OCI-LY1 (cell line): ENCODE data around the gene ZBTB38.
A peak's percentile ranks its signal among the peaks of the same experiment; 100 is the strongest.

Source experiments
- H2AFZ ChIP-seq: fragments of 200-600 bp; sonication (generic), shearing (Covaris generic); 2 replicates; pipeline ENCODE4 v1.6.0; 2014; ENCODE audit warnings: antibody characterized with exemption, mild to moderate bottlenecking, low read length
- H3F3A ChIP-seq: fragments of 200-600 bp; sonication (generic), shearing (Covaris generic); 2 replicates; pipeline ENCODE4 v1.6.0; 2014; ENCODE audit warnings: mild to moderate bottlenecking, antibody characterized with exemption, low read length, moderate library complexity; ENCODE audit not compliant: insufficient read depth
- H3K27ac ChIP-seq: fragments of 200-600 bp; sonication (generic); 2 replicates; pipeline ENCODE4 v1.5.1; 2014; ENCODE audit warnings: low read length, mixed run types, mild to moderate bottlenecking, low read depth; ENCODE audit not compliant: poor library complexity, severe bottlenecking
- H3K27me3 ChIP-seq: fragments of 200-600 bp; sonication (generic); 2 replicates; pipeline ENCODE4 v1.6.0; 2014; ENCODE audit warnings: antibody characterized with exemption, mild to moderate bottlenecking, low read length, moderate library complexity; ENCODE audit not compliant: insufficient read depth
- H3K36me3 ChIP-seq: fragments of 200-600 bp; sonication (generic); 2 replicates; pipeline ENCODE4 v1.6.1; 2014; ENCODE audit warnings: mild to moderate bottlenecking, antibody characterized with exemption, low read length, moderate library complexity, mixed read lengths; ENCODE audit not compliant: insufficient read depth
- H3K4me1 ChIP-seq: fragments of 200-600 bp; sonication (generic); 2 replicates; pipeline ENCODE4 v1.5.1; 2014; ENCODE audit warnings: mild to moderate bottlenecking, low read length, moderate library complexity; ENCODE audit not compliant: insufficient read depth, severe bottlenecking
- H3K4me2 ChIP-seq: fragments of 200-600 bp; sonication (generic), shearing (Covaris generic); 2 replicates; pipeline ENCODE4 v1.6.1; 2014; ENCODE audit warnings: low read length
- H3K4me3 ChIP-seq: fragments of 200-600 bp; sonication (generic); 2 replicates; pipeline ENCODE4 v1.5.1; 2014; ENCODE audit warnings: low read length, low read depth, mild to moderate bottlenecking, mixed read lengths; ENCODE audit not compliant: poor library complexity, severe bottlenecking
- H3K79me2 ChIP-seq: fragments of 200-600 bp; shearing (Covaris generic); 2 replicates; pipeline ENCODE4 v1.6.1; 2016; ENCODE audit warnings: mixed run types, low read length, mixed read lengths; ENCODE audit not compliant: insufficient read depth
- H3K9ac ChIP-seq: fragments of 200-600 bp; sonication (generic), shearing (Covaris generic); 2 replicates; pipeline ENCODE4 v1.6.1; 2014; ENCODE audit warnings: mild to moderate bottlenecking, low read length, mixed read lengths
- H3K9me2 ChIP-seq: fragments of 200-600 bp; sonication (generic), shearing (Covaris generic); 2 replicates; pipeline ENCODE4 v1.6.1; 2014; ENCODE audit warnings: low read depth, mild to moderate bottlenecking, low read length, mixed read lengths
- H3K9me3 ChIP-seq: fragments of 200-600 bp; shearing (Covaris generic); 2 replicates; pipeline ENCODE4 v1.6.1; 2014; ENCODE audit warnings: low read length, mixed read lengths
- H4K20me1 ChIP-seq: fragments of 200-600 bp; sonication (generic), shearing (Covaris generic); 2 replicates; pipeline ENCODE4 v1.6.0; 2016; ENCODE audit warnings: mild to moderate bottlenecking, low read length; ENCODE audit not compliant: insufficient read depth
- CTCF ChIP-seq: fragments of 200-600 bp; sonication (generic), shearing (Covaris generic); IDR thresholded peaks from 2 replicates; pipeline ENCODE4 v1.5.1; 2017; ENCODE audit warnings: mild to moderate bottlenecking, antibody characterized with exemption, low read length, moderate library complexity, mixed read lengths
- EZH2 ChIP-seq: fragments of 200-600 bp; sonication (generic), shearing (Covaris generic); IDR thresholded peaks from 2 replicates; pipeline ENCODE4 v1.8.0; 2017; ENCODE audit warnings: borderline replicate concordance, mixed run types, mild to moderate bottlenecking, antibody characterized with exemption, low read length, moderate library complexity, mixed read lengths

Gene ZBTB38

GRCh38 chr3:141373232-141373631 is 4.9 kb downstream of the ZBTB38 start:
- TF ChIP-seq EZH2, result no peak
- no peak for TF ChIP-seq CTCF
- Histone ChIP-seq H3K4me3 (no peak overlapping the region), H3K9me2 (no peaks in the 10 kb centered on the region), H4K20me1 (no peaks in the 10 kb centered on the region), H3K4me2 (no peak overlapping the region), H2AFZ (no peak overlapping the region), H3K36me3 (no peaks in the 10 kb centered on the region), H3K27me3 (no peaks in the 10 kb centered on the region), H3K9ac (no peak overlapping the region), H3K79me2 (no peaks in the 10 kb centered on the region), H3K9me3 (no peaks in the 10 kb centered on the region; the same call in 1 of the 2 replicates), H3F3A (no peaks in the 10 kb centered on the region), H3K27ac (peak overlapping the region; percentile 52), H3K4me1 (peaks cover 56% of the 10 kb centered on the region)

GRCh38 chr3:141373768-141374526 is 5.6 kb downstream of the ZBTB38 start:
- Histone ChIP-seq H2AFZ (no peak overlapping the region), H3K4me2 (no peak overlapping the region), H3K9me3 (peaks cover 3% of the 10 kb centered on the region; the same call in 1 of the 2 replicates), H3K4me1 (peaks cover 56% of the 10 kb centered on the region), H3K27me3 (no peaks in the 10 kb centered on the region), H3K36me3 (peaks cover 4% of the 10 kb centered on the region; the same call in 1 of the 2 replicates), H3K4me3 (no peak overlapping the region), H3K9ac (no peak overlapping the region), H3K9me2 (no peaks in the 10 kb centered on the region), H3K79me2 (no peaks in the 10 kb centered on the region), H3F3A (no peaks in the 10 kb centered on the region), H4K20me1 (no peaks in the 10 kb centered on the region), H3K27ac (peak overlapping the region; percentile 52)
- TF ChIP-seq CTCF (no peak), EZH2 (no peak)

GRCh38 chr3:141375381-141376301 is 7.3 kb downstream of the ZBTB38 start:
- no peaks in the 10 kb centered on the region for H3F3A ChIP-seq
- H3K4me3 ChIP-seq, result no peak overlapping the region
- no peak overlapping the region for H3K9ac ChIP-seq
- peak overlapping the region; percentile 3; the same call in 1 of the 2 replicates for H3K4me2 ChIP-seq
- TF ChIP-seq CTCF (no peak), EZH2 (no peak)
- peaks cover 3% of the 10 kb centered on the region; the same call in 1 of the 2 replicates for H3K9me3 ChIP-seq
- H4K20me1 ChIP-seq, result no peaks in the 10 kb centered on the region
- H3K27me3 ChIP-seq, result no peaks in the 10 kb centered on the region
- peaks cover 61% of the 10 kb centered on the region for H3K4me1 ChIP-seq
- H2AFZ ChIP-seq, result no peak overlapping the region
- H3K36me3 ChIP-seq, result peaks cover 6% of the 10 kb centered on the region; the same call in 1 of the 2 replicates
- H3K27ac ChIP-seq, result peak overlapping the region; percentile 8
- no peaks in the 10 kb centered on the region for H3K9me2 ChIP-seq
- H3K79me2 ChIP-seq, result no peaks in the 10 kb centered on the region
